ENCODE data around the gene FLT3.

The FLT3 gene

GRCh38 chr13:28000567-28000966, 99.8 kb downstream of the FLT3 start:
- no peak for DNase-seq

- DNase-seq, result peak; percentile 11 to 28
Observed at GRCh38 chr13:27997904-27998522, 102.4 kb downstream of the FLT3 start.

GRCh38 chr13:27991881-27992280, 108.5 kb downstream of the FLT3 start:
- no peak for DNase-seq

GRCh38 chr13:27988520-27988919, 111.9 kb downstream of the FLT3 start, which contains the start of gene URAD:
URAD (minus strand) TSS chr13:27988693; CDS start chr13:27988637, 56 bp downstream.
- DNase-seq, result no peak

- DNase-seq, result no peak
Observed at GRCh38 chr13:27985600-27985999, 114.8 kb downstream of the FLT3 start.

GRCh38 chr13:27982361-27982760, 118.0 kb downstream of the FLT3 start:
- DNase-seq, result no peak

- DNase-seq, result no peak
Observed at GRCh38 chr13:27981006-27981708, 119.2 kb downstream of the FLT3 start.

GRCh38 chr13:27980280-27980998, 119.9 kb downstream of the FLT3 start:
- no peak for DNase-seq

GRCh38 chr13:27979765-27980279, 120.6 kb downstream of the FLT3 start:
- DNase-seq, result no peak

GRCh38 chr13:27979001-27979643, 121.3 kb downstream of the FLT3 start:
- DNase-seq, result no peak

- DNase-seq, result no peak
Observed at GRCh38 chr13:27978301-27978968, 121.9 kb downstream of the FLT3 start.

- DNase-seq, result no peak
Observed at GRCh38 chr13:27977476-27978300, 122.7 kb downstream of the FLT3 start.

GRCh38 chr13:27976362-27977091, 123.8 kb downstream of the FLT3 start:
- no peak for DNase-seq

GRCh38 chr13:27975564-27976361, 124.6 kb downstream of the FLT3 start:
- no peak for DNase-seq

GRCh38 chr13:27973961-27974662, 126.3 kb downstream of the FLT3 start:
- DNase-seq, result no peak

- DNase-seq, result no peak
Observed at GRCh38 chr13:27973291-27973690, 127.1 kb downstream of the FLT3 start.

GRCh38 chr13:27972478-27972820, 127.9 kb downstream of the FLT3 start:
- no peak for DNase-seq

GRCh38 chr13:27971776-27972477, 128.4 kb downstream of the FLT3 start:
- no peak for DNase-seq

GRCh38 chr13:27971236-27971645, 129.1 kb downstream of the FLT3 start:
- no peak for DNase-seq

Data from CD4-positive, alpha-beta T cell treated with Interleukin-4 for 1 hour (primary cell).